ENCODE results near the gene NTN3.
"Not testable (repeated sequence)": the region's sequence is repeated elsewhere in the genome, so short reads cannot be mapped to it uniquely, and the experiment has no call there.

The NTN3 gene

DNA sequence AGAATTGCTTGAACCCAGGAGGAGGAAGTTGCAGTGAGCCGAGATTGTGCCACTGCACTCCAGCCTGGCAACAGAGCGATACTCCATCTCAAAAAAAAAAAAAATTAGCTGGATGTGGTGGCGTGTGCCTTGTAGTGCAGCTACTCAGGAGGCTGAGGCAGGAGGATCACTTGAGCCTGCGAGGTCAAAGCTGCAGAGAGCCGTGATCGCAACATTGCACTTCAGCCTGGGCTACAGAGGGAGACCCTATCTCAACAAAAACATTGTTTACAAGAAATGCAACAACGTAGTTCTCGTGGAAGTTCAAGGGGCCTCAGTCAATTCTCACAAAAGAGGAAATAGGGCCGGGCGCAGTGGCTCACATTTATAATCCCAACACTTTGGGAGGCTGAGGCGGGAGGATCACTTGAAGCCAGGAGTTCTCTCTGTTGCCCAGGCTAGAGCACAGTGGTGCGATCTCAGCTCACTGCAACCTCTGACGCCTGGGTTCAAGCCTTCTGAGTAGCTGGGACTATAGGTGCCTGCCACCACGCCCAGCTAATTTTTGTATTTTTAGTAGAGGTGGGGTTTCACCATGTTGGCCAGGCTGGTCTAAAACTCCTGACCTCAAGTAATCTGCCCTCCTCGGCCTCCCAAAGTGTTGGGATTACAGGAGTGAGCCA, 29.8 kb upstream of the NTN3 start:
- DNase-seq (ENCODE audit: low spot score): not testable (repeated sequence)

DNA sequence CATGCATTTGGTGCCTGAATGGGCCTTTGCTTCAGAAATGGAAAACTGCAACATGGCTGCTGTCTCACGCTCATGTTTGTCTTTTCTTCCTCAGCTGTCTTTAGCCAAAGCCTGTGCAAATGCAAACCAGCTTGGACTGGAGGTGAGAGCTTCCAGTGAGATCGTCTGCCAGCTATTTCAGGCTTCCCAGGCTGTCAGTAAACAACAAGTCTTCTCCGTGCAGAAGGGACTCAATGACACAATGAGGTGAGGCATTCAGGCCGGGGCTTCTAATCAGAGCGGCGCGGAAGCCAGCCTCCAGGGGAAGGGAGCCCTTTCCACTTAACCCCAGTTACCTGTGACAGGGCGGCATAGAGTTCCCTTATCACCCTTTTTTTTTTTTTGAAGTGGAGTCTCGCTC, 27.5 kb upstream of the NTN3 start:
- DNase-seq (ENCODE audit: low spot score): no peak

DNA sequence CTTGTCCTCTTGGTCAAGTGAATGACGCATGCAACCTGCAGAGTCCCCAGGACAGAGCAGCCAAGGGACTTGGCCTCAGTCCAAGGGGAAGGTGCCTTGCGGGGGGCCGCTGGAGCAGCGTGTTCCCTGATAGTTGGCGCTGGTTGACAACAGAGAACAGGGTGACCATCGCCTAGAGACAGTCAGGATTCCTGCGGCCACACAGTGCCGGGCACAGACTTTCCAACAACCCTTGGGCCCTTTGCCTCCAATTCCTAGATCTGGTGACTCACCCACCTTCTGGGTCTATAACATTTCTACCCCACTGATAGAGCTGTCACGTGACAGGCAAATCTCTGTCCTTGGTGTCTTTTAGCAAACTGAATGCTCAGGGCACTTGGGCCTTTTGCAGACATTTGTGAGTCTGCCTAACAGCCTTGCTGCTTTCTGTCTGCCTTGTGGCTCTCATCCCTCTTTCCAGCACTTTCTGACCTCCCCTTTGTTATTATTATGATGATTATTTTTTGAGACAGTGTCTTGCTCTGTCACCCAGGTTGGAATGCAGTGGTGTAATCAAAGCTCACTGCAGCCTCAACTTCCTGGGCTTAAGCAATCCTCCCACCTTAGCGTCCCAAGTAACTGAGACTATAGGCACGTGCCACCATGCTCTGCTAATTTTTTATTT, 23.0 kb upstream of the NTN3 start:
- no peak for DNase-seq (ENCODE audit: low spot score)

DNA sequence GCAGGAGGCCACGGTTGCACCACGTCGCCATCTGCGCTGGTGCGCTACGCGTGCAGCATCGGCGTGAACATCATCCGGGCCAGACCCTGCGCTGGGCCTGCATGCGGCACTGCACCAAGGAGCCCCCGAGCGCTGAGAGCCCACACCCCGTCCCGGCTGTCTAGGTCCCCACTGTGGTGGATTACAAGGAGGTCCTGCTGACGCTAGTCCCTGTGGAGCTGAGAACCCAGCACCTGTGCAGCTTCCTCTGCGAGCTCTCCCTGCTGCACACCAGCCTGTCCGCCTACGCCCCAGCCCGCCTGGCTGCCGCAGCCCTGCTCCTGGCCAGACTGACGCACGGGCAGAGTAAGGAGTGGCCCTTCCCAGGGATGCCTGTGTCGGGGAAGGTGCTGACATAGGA, 22.0 kb upstream of the NTN3 start:
- no peak for DNase-seq (ENCODE audit: low spot score)

DNA sequence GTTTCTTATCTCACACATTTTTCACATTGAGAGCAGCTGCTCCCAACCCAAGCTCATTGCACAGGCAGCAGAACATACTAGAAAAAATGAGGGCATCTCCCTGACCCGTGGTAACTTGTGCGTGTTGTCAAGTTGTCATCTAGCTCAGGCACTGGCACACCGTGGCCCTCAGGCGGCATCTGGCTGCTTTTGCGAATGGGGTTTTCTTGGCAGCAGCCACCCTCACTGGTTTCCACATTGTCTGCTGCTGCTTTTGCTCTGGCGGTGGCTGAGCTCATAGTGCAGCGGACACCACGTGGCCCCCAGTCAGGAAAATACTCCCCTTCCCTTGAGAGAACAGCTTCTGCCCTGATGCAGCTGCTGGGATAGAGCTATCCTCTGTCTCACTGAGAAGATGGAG, 20.6 kb upstream of the NTN3 start:
- DNase-seq (ENCODE audit: low spot score): no peak

DNA sequence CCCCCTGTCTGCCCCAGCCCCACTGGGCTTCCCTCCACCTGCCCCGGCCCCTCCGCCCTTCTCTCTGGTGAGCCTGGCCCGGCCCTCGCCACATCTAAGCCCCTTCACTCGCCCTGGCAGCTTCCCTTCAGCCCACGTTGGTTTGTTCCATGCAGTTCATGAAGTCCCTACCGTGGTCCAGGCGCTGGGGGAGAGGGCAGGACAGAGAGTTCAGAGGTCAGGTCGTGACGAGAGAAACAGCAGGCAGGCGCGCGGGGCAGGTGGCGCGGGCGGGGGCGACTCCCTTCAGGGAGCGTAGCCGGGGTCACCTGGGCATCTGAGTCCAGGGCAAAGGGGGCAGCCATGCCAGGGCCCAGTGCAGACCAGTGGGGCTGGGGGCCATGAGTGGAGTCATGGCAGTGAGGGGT, 20.1 kb upstream of the NTN3 start:
- DNase-seq (ENCODE audit: low spot score): no peak

DNA sequence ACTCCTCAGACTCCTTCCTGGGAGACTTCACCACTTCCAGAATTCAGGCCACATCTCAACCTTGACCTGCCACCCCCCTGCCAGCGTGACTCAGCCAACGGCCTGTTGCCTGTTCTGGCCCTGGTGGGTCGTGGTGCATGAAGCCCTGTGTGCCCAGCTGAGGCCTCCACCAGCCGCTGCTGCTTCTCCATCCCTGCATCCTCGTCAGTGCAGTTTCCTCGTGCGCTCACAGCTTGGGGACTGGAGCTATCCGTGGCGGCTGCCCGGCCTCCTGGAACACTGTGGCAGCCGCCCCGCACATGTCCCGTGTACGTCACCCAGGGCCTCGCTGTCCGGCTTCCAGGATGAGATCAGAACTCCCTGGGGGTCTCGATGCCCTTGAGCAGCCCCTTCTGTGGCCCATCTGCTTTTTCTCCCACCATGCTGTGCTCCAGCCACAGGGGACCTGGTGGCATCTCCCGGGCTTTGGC, 19.2 kb upstream of the NTN3 start:
- no peak for DNase-seq (ENCODE audit: low spot score)

DNA sequence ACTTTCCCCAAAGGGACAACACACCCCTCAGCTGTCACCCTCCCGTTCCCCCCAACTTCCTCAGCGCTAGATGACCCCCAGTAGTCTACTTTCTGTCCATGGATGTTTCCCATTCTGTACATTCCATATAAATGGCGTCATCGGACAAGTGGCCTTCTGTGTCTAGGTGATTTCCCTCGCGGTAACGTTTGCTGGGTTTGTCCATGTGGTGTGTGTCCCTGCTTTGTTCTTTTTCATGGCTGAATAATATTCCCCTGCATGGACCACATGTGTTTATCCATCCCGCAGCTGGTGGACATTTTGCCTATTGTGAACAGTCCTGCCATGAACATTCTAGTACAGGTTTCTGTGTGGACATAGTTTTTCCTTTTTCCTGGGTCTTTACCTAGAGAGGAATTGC, 18.4 kb upstream of the NTN3 start:
- DNase-seq (ENCODE audit: low spot score): no peak

DNA sequence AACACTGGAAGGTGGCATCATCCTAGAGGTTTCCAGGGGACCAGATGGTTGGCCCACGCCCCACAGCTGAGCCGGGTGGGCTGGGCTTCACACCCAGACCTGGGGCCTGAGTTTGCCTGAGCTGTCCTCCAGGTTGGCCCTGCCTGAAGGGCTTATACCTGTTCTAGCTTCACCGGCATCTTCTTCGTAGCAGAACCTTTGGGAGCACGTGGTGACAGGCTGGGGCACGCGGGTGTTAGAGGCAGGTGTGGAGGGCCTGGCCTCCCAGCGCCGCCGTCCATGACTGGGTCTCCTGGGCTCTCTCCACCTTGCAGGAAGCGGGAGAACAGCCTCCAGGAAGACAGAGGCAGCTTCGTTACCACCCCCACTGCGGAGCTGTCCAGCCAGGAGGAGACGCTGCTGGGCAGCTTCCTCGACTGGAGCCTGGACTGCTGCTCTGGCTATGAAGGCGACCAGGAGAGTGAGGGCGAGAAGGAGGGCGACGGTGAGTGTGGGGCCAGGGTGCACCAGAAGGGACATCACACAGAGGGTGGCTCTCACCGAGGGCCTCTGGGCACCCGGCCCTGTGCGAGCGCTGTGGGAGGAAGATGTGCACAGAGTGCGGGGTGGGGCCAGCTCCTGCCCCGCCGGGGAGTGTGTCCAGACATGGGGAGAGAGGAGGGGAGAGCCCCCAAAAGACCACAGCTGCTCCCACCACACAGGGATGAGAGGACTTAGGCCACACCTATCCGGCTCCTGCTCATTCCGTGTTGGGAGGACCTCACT, 15.8 kb upstream of the NTN3 start:
- DNase-seq (ENCODE audit: low spot score): no peak

DNA sequence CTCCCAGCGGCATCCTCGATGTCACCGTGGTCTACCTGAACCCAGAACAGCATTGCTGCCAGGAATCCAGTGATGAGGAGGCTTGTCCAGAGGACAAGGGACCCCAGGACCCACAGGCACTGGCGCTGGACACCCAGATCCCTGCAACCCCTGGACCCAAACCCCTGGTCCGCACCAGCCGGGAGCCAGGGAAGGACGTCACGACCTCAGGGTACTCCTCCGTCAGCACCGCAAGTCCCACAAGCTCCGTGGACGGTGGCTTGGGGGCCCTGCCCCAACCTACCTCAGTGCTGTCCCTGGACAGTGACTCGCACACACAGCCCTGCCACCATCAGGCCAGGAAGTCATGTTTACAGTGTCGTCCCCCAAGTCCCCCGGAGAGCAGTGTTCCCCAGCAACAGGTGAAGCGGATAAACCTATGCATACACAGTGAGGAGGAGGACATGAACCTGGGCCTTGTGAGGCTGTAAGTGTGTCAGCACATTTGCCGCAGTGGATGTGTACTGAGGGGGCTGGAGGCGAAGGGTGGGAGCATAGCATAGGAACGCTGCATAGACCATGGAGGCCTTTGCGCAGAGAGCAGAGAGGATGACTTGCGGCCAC, 14.4 kb upstream of the NTN3 start:
- DNase-seq (ENCODE audit: low spot score): no peak

DNA sequence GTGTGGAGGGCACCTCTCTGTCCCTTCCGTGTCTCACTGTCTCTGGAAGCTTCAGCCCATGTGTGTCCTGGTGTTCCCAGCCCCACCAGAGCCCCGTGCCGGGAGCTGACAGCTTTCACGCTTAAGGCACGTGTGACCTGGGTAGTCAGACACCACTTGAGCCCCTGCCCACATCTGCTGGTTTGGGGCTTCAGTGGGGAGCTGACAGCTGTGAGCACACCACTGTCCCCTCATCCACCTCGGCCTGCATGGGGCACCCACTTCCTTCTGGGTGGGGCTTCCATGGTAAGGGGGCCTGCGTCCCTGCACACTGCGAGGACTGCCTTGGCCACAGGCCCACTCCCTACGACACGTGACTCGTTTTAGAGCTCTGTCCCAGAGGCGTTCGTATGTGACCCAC, 13.8 kb upstream of the NTN3 start:
- no peak for DNase-seq (ENCODE audit: low spot score)

DNA sequence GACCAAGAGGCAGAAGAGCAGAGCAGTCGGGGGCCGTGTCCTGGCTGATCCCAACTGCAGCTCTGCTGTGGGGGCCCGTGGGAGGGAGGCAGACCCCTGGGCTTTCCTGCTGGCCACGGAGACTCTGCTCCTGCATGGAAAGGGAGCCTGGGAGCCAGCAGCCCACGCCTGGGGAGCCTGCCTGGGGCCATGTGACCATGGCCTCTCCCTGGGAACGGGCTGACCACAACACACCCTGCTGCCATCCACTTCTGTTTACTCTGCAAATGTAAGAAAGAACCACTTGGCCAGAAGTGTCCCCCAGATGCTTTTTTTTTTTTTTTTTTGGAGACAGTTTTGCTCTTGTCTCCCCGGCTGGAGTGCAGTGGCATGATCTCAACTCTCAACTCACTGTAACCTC, 13.2 kb upstream of the NTN3 start:
- no peak for DNase-seq (ENCODE audit: low spot score)

DNA sequence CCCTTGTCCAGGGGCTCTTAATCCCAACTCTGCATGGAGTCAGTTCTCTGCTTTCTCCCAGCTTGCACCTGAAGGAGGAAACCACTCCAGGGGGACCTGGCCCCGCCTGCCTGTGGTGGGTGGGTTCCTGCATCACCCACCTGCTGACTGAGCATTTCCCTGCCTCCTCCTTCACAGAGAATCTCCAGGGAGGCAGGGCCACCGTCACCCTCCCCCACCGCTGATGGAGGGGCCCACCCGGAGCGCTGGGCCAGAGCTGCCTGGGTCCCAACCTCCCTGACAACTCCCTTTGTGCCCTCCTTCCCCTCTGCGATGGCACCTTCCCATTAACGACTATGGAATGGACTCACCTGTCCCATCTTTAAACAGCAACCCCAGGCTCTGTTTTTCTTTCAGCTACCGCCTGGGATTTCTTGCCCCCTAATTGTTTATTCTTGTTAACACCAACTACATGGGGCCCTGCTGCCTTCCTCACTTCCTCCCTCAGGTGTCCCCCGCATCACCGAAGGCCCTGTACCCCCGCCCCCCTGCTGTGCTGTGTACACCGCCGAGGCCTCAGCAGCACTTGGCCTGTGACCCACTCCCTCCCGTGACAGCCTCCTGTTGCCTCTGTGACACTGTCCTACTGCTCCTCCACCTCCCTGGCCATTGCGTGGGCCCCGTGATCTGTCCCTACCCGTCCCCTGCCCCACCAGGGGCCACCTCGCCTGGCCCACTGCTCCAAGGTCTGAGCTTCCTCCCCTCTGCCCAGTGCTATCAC, 12.0 kb upstream of the NTN3 start:
- no peak for DNase-seq (ENCODE audit: low spot score)

DNA sequence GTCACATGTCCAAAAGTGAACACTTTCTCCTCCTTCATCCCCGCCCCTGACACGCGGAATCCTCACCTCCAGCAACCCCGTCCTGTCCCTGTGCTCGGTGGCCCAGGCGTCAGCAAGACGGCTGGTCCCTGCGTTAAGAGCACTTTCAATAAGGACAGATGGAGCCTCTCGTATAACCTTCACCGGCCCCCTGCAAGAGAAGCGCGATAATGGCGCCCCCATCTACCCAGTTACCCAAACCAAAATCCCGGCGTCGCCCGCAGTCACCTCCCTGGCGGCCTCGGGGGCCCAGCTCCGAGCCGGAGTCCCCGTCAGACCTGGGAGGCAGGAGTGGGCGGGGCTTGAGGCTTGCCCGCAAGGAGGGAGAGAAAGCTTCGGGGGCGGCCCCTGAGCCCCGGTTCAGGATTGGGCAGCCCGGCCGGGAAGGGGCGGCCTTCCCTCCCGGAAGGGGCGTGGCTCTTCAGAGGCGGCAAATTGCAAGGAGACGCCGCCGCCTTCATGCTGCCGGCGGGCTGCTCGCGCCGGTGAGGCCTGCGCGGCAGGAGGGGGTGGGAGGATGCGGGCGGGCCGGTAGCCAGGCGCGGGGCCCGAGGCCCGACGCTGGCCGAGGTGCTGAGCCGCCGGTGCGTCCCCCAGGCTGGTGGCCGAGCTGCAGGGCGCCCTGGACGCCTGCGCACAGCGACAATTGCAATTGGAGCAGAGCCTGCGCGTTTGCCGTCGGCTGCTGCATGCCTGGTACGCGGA, 11.3 kb upstream of the NTN3 start, which contains the start of gene TEDC2:
Gene TEDC2 (plus strand): TSS at position 463 of the 744 bp plus-strand sequence. CDS start 36 bp downstream, at position 499.
- DNase-seq (ENCODE audit: low spot score): peak; percentile 99

DNA sequence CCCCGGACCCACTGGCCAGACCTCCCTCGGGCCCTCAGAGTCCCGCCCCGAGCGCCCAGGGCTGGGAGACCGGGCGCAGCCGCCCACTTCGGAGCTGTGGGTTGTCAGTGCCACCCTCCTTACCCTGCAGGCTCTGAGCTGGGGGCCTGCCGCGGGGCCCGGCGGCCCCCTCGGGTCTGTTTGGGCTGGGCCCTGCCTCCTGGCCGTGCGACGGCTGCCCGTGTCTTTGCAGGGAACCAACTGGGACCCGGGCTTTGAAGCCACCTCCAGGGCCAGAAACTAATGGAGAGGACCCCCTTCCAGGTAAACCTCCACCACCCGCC, 10.7 kb upstream of the NTN3 start:
- DNase-seq (ENCODE audit: low spot score): no peak

DNA sequence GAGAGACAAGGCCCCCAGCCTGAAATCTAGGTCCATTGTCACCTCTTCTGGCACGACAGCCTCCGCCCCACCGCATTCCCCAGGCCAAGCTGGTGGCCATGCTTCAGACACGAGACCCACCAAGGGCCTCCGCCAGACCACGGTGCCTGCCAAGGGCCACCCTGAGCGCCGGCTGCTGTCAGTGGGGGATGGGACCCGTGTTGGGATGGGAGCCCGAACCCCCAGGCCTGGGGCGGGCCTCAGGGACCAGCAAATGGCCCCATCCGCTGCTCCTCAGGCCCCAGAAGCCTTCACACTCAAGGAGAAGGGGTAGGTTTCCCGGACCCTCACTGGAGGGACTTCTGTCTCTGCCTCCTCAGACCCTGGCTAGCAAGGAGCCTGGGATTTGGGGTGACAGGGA, 10.2 kb upstream of the NTN3 start:
- DNase-seq (ENCODE audit: low spot score): no peak

DNA sequence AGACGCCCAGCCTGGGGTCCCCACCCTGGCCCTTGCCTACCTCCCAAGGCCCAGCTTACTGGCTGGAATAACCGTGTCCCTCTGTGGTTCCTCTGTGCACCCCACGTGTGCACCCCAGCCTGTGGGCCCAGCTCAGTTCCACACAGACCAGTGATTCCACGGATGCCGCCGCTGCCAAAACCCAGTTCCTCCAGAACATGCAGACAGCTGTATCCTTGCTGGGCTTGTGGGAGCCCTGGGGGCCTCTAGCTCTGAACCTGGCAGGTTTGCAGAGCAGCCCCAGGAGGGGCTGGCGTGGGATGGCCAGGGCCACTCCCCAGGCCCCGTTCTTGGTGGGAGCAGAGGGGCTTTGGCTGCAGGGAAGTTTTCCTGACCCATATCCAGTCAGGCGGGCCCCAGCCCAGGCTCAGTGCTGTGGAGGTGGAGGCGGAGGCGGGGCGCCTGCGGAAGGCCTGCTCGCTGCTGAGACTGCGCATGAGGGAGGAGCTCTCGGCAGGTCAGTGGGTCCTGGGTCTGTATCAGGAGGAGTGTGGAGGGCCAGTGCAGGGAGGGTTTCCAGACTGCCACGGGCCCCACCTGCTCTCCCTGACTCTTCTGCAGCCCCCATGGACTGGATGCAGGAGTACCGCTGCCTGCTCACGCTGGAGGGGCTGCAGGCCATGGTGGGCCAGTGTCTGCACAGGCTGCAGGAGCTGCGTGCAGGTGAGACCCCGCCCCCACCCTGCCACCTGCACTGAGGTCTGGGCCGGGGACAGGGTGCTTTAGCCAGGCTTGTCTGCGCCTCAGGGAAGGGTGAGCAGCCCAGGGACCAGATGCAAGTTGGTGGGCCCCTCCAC, 8.8 kb upstream of the NTN3 start:
- no peak for DNase-seq (ENCODE audit: low spot score)

DNA sequence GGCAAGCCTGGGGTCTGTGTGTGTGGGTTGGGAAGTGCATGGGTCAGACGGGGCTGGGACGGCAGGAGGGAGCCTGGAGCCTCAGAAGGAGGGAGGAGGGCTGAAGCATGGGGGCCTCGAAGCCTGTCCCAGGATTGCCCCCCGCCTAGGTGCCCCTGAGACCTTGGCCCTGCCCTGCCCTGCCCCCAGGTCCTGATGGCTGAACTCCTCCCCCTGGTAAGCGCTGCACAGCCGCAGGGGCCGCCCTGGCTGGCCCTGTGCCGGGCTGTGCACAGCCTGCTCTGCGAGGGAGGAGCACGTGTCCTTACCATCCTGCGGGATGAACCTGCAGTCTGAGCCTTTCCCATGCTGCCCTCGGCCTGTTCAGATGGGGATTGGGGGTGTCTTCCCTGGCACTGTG, 6.8 kb upstream of the NTN3 start:
- no peak for DNase-seq (ENCODE audit: low spot score)

DNA sequence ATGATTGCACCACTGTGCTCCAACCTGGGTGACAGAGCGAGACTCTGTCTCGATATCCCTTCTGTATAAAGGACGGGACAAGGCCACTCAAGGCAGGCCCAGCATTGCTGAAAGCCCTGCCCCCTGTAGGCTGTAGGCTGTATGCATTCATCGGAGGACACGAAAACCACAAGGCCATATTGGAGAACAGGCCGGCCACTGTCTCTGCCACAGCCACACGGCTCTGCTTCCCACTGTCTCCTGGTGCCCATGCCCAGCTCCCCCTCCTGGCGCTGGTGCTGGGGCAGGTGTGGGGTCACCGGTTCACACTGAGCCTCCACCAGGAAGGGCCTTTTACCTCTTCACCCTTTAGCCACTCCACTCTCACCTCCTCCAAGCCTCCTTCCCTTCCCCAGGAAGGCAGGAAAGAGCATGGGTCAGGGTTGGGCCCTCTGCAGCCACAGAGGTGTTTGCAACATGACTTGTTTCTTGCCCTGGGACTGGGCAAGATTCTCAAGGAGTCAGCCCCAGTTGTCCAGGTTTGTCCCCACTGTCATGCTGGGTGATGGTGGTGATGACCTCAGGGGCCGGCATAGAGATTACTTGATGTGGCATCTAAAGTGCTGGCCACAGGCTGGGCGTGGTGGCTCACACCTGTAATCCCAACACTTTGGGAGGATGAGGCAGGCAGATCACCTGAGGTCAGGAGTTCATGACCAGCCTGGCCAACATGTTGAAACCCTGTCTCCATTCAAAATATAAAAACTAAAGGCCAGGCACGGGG, 5.3 kb upstream of the NTN3 start:
- no peak for DNase-seq (ENCODE audit: low spot score)
